Stimulated activated CD4-positive, alpha-beta T cell treated with anti-CD3 and anti-CD28 coated beads, Interleukin-1b, Interleukin-23, amount 100 ng/mL, for 4 hours (primary cell): Measurements from ENCODE around the gene FRMPD4.

Experiments
- DNase-seq, 2 donors: peaks; one replicate each; pipeline ENCODE4 v3.0.0-alpha.2; 2020; ENCODE audit warnings: low read depth in 2 of 2

FRMPD4 gene

GRCh38 chrX:12657881-12658280 lies 519.6 kb downstream of the FRMPD4 start:
- DNase-seq: no peak

GRCh38 chrX:12661464-12661863 lies 523.2 kb downstream of the FRMPD4 start:
- DNase-seq: no peak

GRCh38 chrX:12672367-12673106 lies 534.3 kb downstream of the FRMPD4 start:
- no peak for DNase-seq

GRCh38 chrX:12673487-12673886 lies 535.2 kb downstream of the FRMPD4 start:
- no peak for DNase-seq

- DNase-seq: no peak
These were observed 541.2 kb downstream of the FRMPD4 start for GRCh38 chrX:12679522-12679921.

- no peak for DNase-seq
These were observed 542.8 kb downstream of the FRMPD4 start for GRCh38 chrX:12681047-12681446.

GRCh38 chrX:12685541-12685940 lies 547.3 kb downstream of the FRMPD4 start:
- DNase-seq: no peak

- DNase-seq: no peak
These were observed 548.1 kb downstream of the FRMPD4 start for GRCh38 chrX:12686331-12686730.

- DNase-seq: no peak
These were observed 552.4 kb downstream of the FRMPD4 start for GRCh38 chrX:12690646-12691045.

GRCh38 chrX:12693754-12694153 lies 555.5 kb downstream of the FRMPD4 start:
- no peak for DNase-seq

GRCh38 chrX:12700745-12701144 lies 562.5 kb downstream of the FRMPD4 start:
- no peak for DNase-seq

- peak in 1 of 2 donors; percentile 1 for DNase-seq
These were observed 563.4 kb downstream of the FRMPD4 start for GRCh38 chrX:12701628-12702027.

GRCh38 chrX:12702509-12703091 lies 564.3 kb downstream of the FRMPD4 start:
- no peak for DNase-seq

- no peak for DNase-seq
These were observed 566.4 kb downstream of the FRMPD4 start for GRCh38 chrX:12704706-12705105.

GRCh38 chrX:12709047-12709446 lies 570.8 kb downstream of the FRMPD4 start:
- no peak for DNase-seq

- DNase-seq: no peak
These were observed 573.3 kb downstream of the FRMPD4 start for GRCh38 chrX:12711435-12712040.

GRCh38 chrX:12716574-12716973 lies 578.3 kb downstream of the FRMPD4 start:
- no peak for DNase-seq

- DNase-seq: no peak
These were observed 581.6 kb downstream of the FRMPD4 start for GRCh38 chrX:12719837-12720236.

- no peak for DNase-seq
These were observed 582.8 kb downstream of the FRMPD4 start for GRCh38 chrX:12721042-12721441.

- no peak for DNase-seq
These were observed 584.0 kb downstream of the FRMPD4 start for GRCh38 chrX:12722314-12722713.

- no peak for DNase-seq
These were observed 603.1 kb downstream of the FRMPD4 start for GRCh38 chrX:12741416-12741815.

- DNase-seq: no peak
These were observed 609.2 kb downstream of the FRMPD4 start for GRCh38 chrX:12747433-12747832.

- DNase-seq: no peak
These were observed 613.6 kb downstream of the FRMPD4 start for GRCh38 chrX:12751887-12752286.
